Stimulated activated CD8-positive, alpha-beta memory T cell treated with anti-CD3 and anti-CD28 coated beads, Interleukin-12 subunit alpha, Interleukin-12 subunit beta, amount 100 ng/mL, for 24 hours (primary cell): Measurements from ENCODE around the gene DTD2.
"Not testable (repeated sequence)": the region's sequence is repeated elsewhere in the genome, so short reads cannot be mapped to it uniquely, and the experiment has no call there.

Experiments used
- DNase-seq: peaks from one replicate; pipeline ENCODE4 v3.0.0-alpha.2; 2020; ENCODE audit errors: extremely low read depth

Gene DTD2

GRCh38 chr14:31441273-31442111 lies 15.8 kb downstream of the DTD2 start:
- no peak for DNase-seq

GRCh38 chr14:31440280-31440679 lies 17.0 kb downstream of the DTD2 start:
- no peak for DNase-seq

GRCh38 chr14:31439561-31439960 lies 17.7 kb downstream of the DTD2 start:
- no peak for DNase-seq

- not testable (repeated sequence) for DNase-seq
Measured at GRCh38 chr14:31437045-31437691, 20.1 kb downstream of the DTD2 start.

- DNase-seq: no peak
Measured at GRCh38 chr14:31435276-31435675, 22.0 kb downstream of the DTD2 start.

- DNase-seq: no peak
Measured at GRCh38 chr14:31430634-31431264, 26.6 kb downstream of the DTD2 start.

- no peak for DNase-seq
Measured at GRCh38 chr14:31429791-31430190, 27.5 kb downstream of the DTD2 start.

- no peak for DNase-seq
Measured at GRCh38 chr14:31428011-31428410, 29.3 kb downstream of the DTD2 start.

- DNase-seq: no peak
Measured at GRCh38 chr14:31426663-31427062, 30.6 kb downstream of the DTD2 start.

GRCh38 chr14:31425905-31426304 lies 31.4 kb downstream of the DTD2 start:
- DNase-seq: no peak

GRCh38 chr14:31421200-31421599 lies 36.1 kb downstream of the DTD2 start:
- no peak for DNase-seq

- peak; percentile 80 for DNase-seq
Measured at GRCh38 chr14:31420319-31421111, 36.8 kb downstream of the DTD2 start, which contains the start of gene HEATR5A. HEATR5A (minus strand) TSS chr14:31420550; CDS start chr14:31402975, 17,575 bp downstream.

- DNase-seq: no peak
Measured at GRCh38 chr14:31419967-31420318, 37.4 kb downstream of the DTD2 start.

GRCh38 chr14:31419179-31419966 lies 37.9 kb downstream of the DTD2 start:
- no peak for DNase-seq

GRCh38 chr14:31418440-31418839 lies 38.9 kb downstream of the DTD2 start:
- no peak for DNase-seq

GRCh38 chr14:31414190-31414833 lies 43.0 kb downstream of the DTD2 start:
- no peak for DNase-seq

GRCh38 chr14:31411218-31411727 lies 46.0 kb downstream of the DTD2 start:
- no peak for DNase-seq

GRCh38 chr14:31410048-31410650 lies 47.2 kb downstream of the DTD2 start:
- no peak for DNase-seq

- no peak for DNase-seq
Measured at GRCh38 chr14:31408421-31408820, 48.9 kb downstream of the DTD2 start.
